MCF 10A (cell line): ENCODE data around the gene ZMYND8. TPM values are rescaled to one million over a fixed set of nuclear protein-coding genes. Genes with fewer than 3 reads are reported as not detected.
A peak's percentile ranks its signal among the peaks of the same experiment; 100 is the strongest.

Experiments used
- BruUV-seq: library from RNA; stranded (reverse); fragments of 400-500 nt; replicated peaks from 2 replicates; lab custom pipeline; 2021; lab: Mats Ljungman, UMichigan
- CTCF ChIA-PET: fragments of 300-600 bp; sonication (Branson Sonifier 250); formaldehyde crosslinking; extraction: SDS; loops from one replicate; lab custom pipeline; 2021; ENCODE audit warnings: antibody characterized with exemption, inconsistent platforms; lab: Yijun Ruan, JAX
- POLR2A ChIA-PET: fragments of 300-600, 350-650 bp; sonication (Branson Sonifier 250); formaldehyde crosslinking; extraction: SDS; loops from one replicate; lab custom pipeline; 2020; ENCODE audit warnings: antibody characterized with exemption, inconsistent platforms; lab: Yijun Ruan, JAX
- DNase-seq: peaks from one replicate; pipeline ENCODE4 v3.0.0-alpha.2; 2018; ENCODE audit not compliant: unreplicated experiment
- H3K27ac Mint-ChIP-seq: one replicate; pipeline ENCODE4 v1.8.0; 2022; ENCODE audit warnings: mild to moderate bottlenecking, low read depth, mixed read lengths; ENCODE audit not compliant: unreplicated experiment
- H3K27me3 Mint-ChIP-seq: one replicate; pipeline ENCODE4 v1.8.0; 2022; ENCODE audit warnings: mixed read lengths; ENCODE audit not compliant: insufficient read depth, unreplicated experiment
- H3K36me3 Mint-ChIP-seq: one replicate; pipeline ENCODE4 v1.8.0; 2022; ENCODE audit warnings: mild to moderate bottlenecking, moderate library complexity, mixed read lengths; ENCODE audit not compliant: insufficient read depth, unreplicated experiment
- H3K4me1 Mint-ChIP-seq: one replicate; pipeline ENCODE4 v1.8.0; 2022; ENCODE audit warnings: mixed read lengths; ENCODE audit not compliant: insufficient read depth, unreplicated experiment
- H3K4me3 Mint-ChIP-seq: one replicate; pipeline ENCODE4 v1.8.0; 2022; ENCODE audit warnings: mild to moderate bottlenecking, moderate library complexity, mixed read lengths; ENCODE audit not compliant: unreplicated experiment
- H3K9me3 Mint-ChIP-seq: one replicate; pipeline ENCODE4 v1.8.0; 2022; ENCODE audit warnings: mixed read lengths; ENCODE audit not compliant: unreplicated experiment
- intact Hi-C: fragments of 100-400 bp; cut with micrococcal nuclease; formaldehyde crosslinking; loops from 2 replicates; pipeline ENCODE4 v1.14.1; 2022
- total RNA-seq: library from RNA; stranded (reverse); gene quantifications from 2 replicates; pipeline ENCODE4 v1.2.3, GENCODE V29; 2022
- TF ChIP-seq, protein P1 (sequence below): fragments of 200-600 bp; IDR thresholded peaks from one replicate; pipeline ENCODE4 v1.8.0; 2022; ENCODE audit warnings: antibody characterized with exemption, mild to moderate bottlenecking; ENCODE audit not compliant: unreplicated experiment

Gene ZMYND8
- total RNA-seq, 1 experiment from 2014 or later = 127 TPM

DNA sequence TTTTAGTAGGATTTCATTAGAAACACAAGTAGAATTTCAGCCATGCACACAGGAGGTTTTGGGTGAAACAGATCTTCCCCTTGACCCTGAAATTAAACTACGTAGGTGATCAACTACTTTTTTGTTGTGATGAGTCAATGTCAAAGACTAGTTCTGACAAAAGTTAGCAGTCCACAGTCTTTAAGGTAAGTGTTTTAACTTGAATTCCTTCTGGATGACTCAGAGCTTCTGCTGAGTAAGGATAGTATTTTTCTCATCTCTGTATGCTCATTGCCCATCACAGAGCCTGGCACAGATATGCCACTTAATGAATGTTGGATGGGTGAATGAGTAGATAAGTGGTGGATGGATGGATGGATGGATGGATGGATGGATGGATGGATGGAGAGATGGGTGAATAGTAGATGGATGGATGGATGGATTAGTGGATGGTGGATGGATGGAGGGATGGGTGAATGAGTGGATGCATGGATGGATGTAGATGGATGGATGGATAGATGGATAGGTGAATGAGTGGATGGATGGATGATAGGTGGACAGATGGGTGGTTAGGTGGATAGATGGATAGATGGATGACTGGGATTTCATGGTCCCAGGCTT, 165.3 kb downstream of the ZMYND8 start:
- CTCF ChIA-PET = interaction anchor here (0.5 to 1.6 kb wide), 4 partner anchors 10 to 193 kb away, joined by 3 to 8 read pairs (median 3); no protein-coding TSS in a partner anchor
- no peaks in the 10 kb centered on the region for H3K36me3 Mint-ChIP-seq
- no peaks in the 10 kb centered on the region for H3K9me3 Mint-ChIP-seq
- intact Hi-C loops = loop anchor here (10.0 kb wide), 1 partner anchor 436 kb away; no protein-coding TSS in a partner anchor
- H3K27me3 Mint-ChIP-seq = no peaks in the 10 kb centered on the region
- BruUV-seq = no TSS peak
- H3K4me3 Mint-ChIP-seq = no peak overlapping the region
- DNase-seq = peak; percentile 61
- peaks cover 5% of the 10 kb centered on the region for H3K4me1 Mint-ChIP-seq
- H3K27ac Mint-ChIP-seq = no peak overlapping the region
- TF ChIP-seq, protein P1, sequence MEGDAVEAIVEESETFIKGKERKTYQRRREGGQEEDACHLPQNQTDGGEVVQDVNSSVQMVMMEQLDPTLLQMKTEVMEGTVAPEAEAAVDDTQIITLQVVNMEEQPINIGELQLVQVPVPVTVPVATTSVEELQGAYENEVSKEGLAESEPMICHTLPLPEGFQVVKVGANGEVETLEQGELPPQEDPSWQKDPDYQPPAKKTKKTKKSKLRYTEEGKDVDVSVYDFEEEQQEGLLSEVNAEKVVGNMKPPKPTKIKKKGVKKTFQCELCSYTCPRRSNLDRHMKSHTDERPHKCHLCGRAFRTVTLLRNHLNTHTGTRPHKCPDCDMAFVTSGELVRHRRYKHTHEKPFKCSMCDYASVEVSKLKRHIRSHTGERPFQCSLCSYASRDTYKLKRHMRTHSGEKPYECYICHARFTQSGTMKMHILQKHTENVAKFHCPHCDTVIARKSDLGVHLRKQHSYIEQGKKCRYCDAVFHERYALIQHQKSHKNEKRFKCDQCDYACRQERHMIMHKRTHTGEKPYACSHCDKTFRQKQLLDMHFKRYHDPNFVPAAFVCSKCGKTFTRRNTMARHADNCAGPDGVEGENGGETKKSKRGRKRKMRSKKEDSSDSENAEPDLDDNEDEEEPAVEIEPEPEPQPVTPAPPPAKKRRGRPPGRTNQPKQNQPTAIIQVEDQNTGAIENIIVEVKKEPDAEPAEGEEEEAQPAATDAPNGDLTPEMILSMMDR = no peak
- POLR2A ChIA-PET = interaction anchor here (1.0 to 1.7 kb wide), 4 partner anchors 10 to 66 kb away, joined by 3 to 7 read pairs (median 5); no protein-coding TSS in a partner anchor

DNA sequence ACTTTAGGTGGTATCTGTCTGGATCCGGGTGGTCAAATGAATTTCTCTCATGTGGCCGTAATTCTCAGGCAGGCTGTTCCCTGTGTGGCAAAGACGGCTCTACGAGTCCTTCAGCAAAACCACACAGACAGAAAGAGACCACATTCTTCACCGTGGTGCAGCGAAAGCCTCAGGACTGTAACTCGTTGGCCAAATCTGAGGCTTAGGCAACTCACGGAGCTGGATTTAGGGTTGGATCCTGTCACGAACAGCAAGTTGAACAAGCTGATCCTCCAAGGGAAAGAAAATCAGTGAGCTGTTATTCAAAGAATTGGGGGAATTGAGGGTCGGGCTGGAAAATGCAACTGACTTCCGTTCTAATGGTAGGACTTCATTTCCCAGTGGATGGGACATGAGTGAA, 167.4 kb downstream of the ZMYND8 start:
- Mint-ChIP-seq H3K27me3 (no peaks in the 10 kb centered on the region), H3K4me3 (no peak overlapping the region), H3K4me1 (no peaks in the 10 kb centered on the region), H3K36me3 (no peaks in the 10 kb centered on the region), H3K9me3 (no peaks in the 10 kb centered on the region), H3K27ac (no peak overlapping the region)
- no peak for DNase-seq
- TF ChIP-seq, protein P1 = no peak
- ChIA-PET POLR2A (interaction anchor here (1.1 kb wide), 1 partner anchor 314 kb away, joined by 3 read pairs; no protein-coding TSS in a partner anchor), CTCF (interaction anchor here (0.5 to 1.1 kb wide), 8 partner anchors 62 to 434 kb away, joined by 3 read pairs; no protein-coding TSS in a partner anchor)
- intact Hi-C loops = no loop called here
- no TSS peak for BruUV-seq

DNA sequence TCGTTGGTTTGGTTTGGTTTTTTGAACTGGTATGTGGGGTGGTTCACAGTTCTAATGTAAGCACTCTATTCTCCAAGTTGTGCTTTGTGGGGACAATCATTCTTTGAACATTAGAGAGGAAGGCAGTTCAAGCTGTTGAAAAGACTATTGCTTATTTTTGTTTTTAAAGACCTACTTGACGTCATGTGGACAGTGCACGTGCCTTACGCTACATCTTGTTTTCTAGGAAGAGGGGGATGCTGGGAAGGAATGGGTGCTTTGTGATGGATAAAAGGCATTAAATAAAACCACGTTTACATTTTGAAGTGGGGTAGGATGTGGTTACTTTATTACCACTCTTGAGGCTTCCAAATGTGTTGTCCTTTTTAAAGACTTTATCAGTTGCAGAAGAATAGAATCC, 168.0 kb downstream of the ZMYND8 start:
- Mint-ChIP-seq H3K9me3 (no peaks in the 10 kb centered on the region), H3K36me3 (no peaks in the 10 kb centered on the region), H3K27ac (no peak overlapping the region), H3K4me1 (no peaks in the 10 kb centered on the region), H3K27me3 (no peaks in the 10 kb centered on the region), H3K4me3 (no peak overlapping the region)
- TF ChIP-seq, protein P1 = no peak
- no TSS peak for BruUV-seq
- no peak for DNase-seq
- ChIA-PET CTCF (interaction anchor here (0.6 kb wide), 4 partner anchors 25 to 169 kb away, joined by 3 read pairs; no protein-coding TSS in a partner anchor), POLR2A (interaction anchor here (1.1 kb wide), 1 partner anchor 315 kb away, joined by 3 read pairs; no protein-coding TSS in a partner anchor)
- intact Hi-C loops = no loop called here

DNA sequence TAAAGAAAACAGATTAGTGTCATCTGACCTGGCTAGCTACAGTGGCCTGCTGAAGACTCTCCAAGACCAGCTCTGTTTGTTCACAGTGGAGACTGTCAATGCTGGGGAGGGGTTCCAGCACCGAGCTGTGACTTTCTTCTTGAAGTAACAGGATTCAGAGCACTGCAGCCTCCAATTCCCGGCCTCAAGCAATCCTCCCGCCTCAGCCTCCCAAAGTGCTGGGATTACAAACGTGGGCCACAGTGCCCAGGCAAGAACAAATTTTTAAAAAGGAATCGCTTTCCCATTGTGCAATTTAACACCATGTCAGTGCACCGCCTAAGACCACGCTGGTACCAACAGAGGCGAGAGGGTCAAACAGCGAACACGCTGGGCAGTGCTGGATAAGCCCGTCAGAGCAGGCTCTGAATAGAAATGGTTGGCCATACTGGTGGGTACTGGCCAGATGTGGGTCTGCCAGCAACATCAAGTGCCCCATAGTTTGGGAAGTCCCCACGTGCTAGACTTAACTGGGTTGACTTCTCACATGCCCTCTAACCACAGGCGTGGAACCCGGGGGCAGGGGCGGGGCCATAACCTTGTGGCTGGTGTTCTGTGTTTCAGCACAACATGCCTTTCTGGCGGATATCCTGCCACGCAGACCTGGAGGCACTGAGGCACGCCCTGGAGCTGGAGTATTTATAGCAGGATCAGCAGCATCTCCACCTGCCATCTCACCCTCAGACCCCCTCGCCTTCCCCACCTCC, 168.9 kb downstream of the ZMYND8 start:
- ChIA-PET POLR2A (interaction anchor here (0.7 kb wide), 1 partner anchor 202 kb away, joined by 3 read pairs; no protein-coding TSS in a partner anchor), CTCF (interaction anchor here (0.6 to 1.0 kb wide), 4 partner anchors 26 to 1144 kb away, joined by 3 to 4 read pairs (median 3); no protein-coding TSS in a partner anchor)
- Mint-ChIP-seq H3K9me3 (no peaks in the 10 kb centered on the region), H3K4me1 (no peaks in the 10 kb centered on the region), H3K27me3 (no peaks in the 10 kb centered on the region), H3K4me3 (no peak overlapping the region), H3K27ac (no peak overlapping the region), H3K36me3 (no peaks in the 10 kb centered on the region)
- BruUV-seq = no TSS peak
- intact Hi-C loops = no loop called here
- TF ChIP-seq, protein P1 = no peak
- DNase-seq = no peak
